Measurements from ENCODE around the gene NUP133. TPM values are rescaled to one million over a fixed set of nuclear protein-coding genes. Genes with fewer than 3 reads are reported as not detected.
A peak's percentile ranks its signal among the peaks of the same experiment; 100 is the strongest.
"Not testable (repeated sequence)": the region's sequence is repeated elsewhere in the genome, so short reads cannot be mapped to it uniquely, and the experiment has no call there.

Gene NUP133
- total RNA-seq, 2 experiments from 2014 or later, result 53.9 to 57.2 TPM

DNA sequence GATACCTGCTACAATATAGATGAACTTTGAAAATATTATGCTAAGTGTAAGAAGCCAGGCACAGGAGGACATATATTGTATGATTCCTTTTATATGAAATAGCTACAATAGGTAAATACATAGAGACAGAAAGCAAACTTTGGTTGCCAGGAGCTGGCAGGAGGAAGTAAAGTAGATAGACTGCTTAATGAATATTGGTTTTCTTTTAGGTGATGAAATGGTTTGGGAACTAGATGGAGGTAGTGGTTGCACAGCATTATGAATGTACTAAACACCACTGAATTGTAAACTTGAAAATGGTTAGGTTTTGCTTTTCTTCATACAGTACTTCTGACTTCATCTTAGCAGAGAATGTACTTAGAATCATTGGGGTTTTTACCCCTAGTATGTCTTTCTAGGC, 28.8 kb upstream of the NUP133 start:
- intact Hi-C loops (cut with micrococcal nuclease), result no loop called here
- CTCF ChIA-PET, result interaction anchor here (1.1 kb wide), 1 partner anchor 29 kb away, joined by 6 read pairs; the partner anchor contains the start of gene NUP133
- peaks cover 37% of the 10 kb centered on the region for H3K36me3 Mint-ChIP-seq (ENCODE audit: low read depth)

GRCh38 chr1:229535230-229535629, 27.1 kb upstream of the NUP133 start:
- Mint-ChIP-seq H3K4me3 (no peak overlapping the region), H3K27me3 (ENCODE audit: low read depth) (no peaks in the 10 kb centered on the region), H3K36me3 (ENCODE audit: low read depth) (peaks cover 31% of the 10 kb centered on the region), H3K4me1 (ENCODE audit: low read depth) (no peaks in the 10 kb centered on the region), H3K27ac (no peak overlapping the region), H3K9me3 (no peaks in the 10 kb centered on the region)
- CTCF ChIA-PET, result interaction anchor here (0.6 to 1.1 kb wide), 2 partner anchors 8 to 684 kb away, joined by 3 read pairs; no protein-coding TSS in a partner anchor
- intact Hi-C loops (cut with micrococcal nuclease), result no loop called here
- DNase-seq, result no peak

More for the DNA sequence above, 28.8 kb upstream of the NUP133 start:
- no peak for DNase-seq
- Mint-ChIP-seq H3K4me1 (ENCODE audit: low read depth) (peaks cover 1% of the 10 kb centered on the region), H3K4me3 (no peak overlapping the region), H3K9me3 (no peaks in the 10 kb centered on the region), H3K27ac (no peak overlapping the region), H3K27me3 (ENCODE audit: low read depth) (no peaks in the 10 kb centered on the region)

DNA sequence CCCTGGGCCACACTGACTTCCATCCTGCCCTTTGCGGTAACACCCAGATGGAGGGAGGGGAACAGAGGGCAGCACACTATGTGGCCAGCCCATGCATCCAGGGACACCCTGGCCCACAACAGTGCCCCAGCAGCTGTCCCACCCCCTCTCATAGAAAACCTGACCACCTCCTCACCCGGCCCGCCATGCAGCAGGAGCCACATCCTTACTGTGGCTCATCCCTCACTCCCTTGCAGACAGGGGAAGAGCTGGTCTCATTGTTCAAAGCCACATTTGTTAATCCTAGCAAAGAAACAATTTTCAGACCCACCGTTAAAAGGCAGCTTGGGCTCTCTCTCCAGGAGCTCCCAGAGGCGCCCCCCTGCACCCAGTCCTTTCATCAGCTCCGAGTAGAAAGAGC, 23.2 kb upstream of the NUP133 start:
- no peak overlapping the region for H3K4me3 Mint-ChIP-seq
- H3K27me3 Mint-ChIP-seq (ENCODE audit: low read depth), result no peaks in the 10 kb centered on the region
- H3K36me3 Mint-ChIP-seq (ENCODE audit: low read depth), result peaks cover 21% of the 10 kb centered on the region

DNA sequence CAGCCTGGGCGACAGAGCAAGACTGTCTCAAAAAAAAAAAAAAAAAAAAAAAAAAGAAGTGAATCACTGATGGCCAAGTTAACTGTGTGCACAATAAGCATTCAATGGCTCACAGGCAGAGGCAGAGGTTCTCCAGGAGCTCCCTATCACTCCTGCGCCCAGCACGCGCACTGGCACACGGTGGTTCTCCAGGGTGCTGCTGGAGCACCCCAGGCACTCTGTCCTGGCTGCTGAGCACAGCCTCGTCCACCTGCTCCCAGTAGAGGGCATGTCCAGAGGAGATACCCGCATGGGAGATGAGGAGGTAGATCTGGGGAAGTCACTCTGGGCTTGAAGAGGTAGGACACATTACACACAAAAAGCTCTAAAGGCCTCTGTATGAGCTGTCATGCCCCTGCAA, 21.5 kb upstream of the NUP133 start:
- intact Hi-C loops (cut with micrococcal nuclease), result no loop called here
- Mint-ChIP-seq H3K27ac (no peak overlapping the region), H3K9me3 (no peaks in the 10 kb centered on the region), H3K4me3 (no peak overlapping the region), H3K4me1 (ENCODE audit: low read depth) (peaks cover 3% of the 10 kb centered on the region), H3K36me3 (ENCODE audit: low read depth) (peaks cover 28% of the 10 kb centered on the region), H3K27me3 (ENCODE audit: low read depth) (no peaks in the 10 kb centered on the region)
- CTCF ChIA-PET, result interaction anchor here (0.6 kb wide), 1 partner anchor 29 kb away, joined by 3 read pairs; no protein-coding TSS in a partner anchor
- DNase-seq, result no peak

More for the DNA sequence above, 23.2 kb upstream of the NUP133 start:
- CTCF ChIA-PET, result interaction anchor here (0.8 to 1.2 kb wide), 2 partner anchors 16 to 28 kb away, joined by 3 to 4 read pairs; partner anchors contain the start of gene ABCB10
- Mint-ChIP-seq H3K9me3 (no peaks in the 10 kb centered on the region), H3K27ac (no peak overlapping the region), H3K4me1 (ENCODE audit: low read depth) (peaks cover 3% of the 10 kb centered on the region)
- intact Hi-C loops (cut with micrococcal nuclease), result no loop called here
- no peak for DNase-seq

GRCh38 chr1:229526695-229527094, 18.6 kb upstream of the NUP133 start:
- CTCF ChIA-PET, result no interaction called here
- DNase-seq, result no peak
- H3K4me1 Mint-ChIP-seq (ENCODE audit: low read depth), result peaks cover 3% of the 10 kb centered on the region
- no peak overlapping the region for H3K4me3 Mint-ChIP-seq
- no peaks in the 10 kb centered on the region for H3K9me3 Mint-ChIP-seq
- H3K36me3 Mint-ChIP-seq (ENCODE audit: low read depth), result peaks cover 22% of the 10 kb centered on the region
- intact Hi-C loops (cut with micrococcal nuclease), result no loop called here
- H3K27me3 Mint-ChIP-seq (ENCODE audit: low read depth), result no peaks in the 10 kb centered on the region
- H3K27ac Mint-ChIP-seq, result no peak overlapping the region

DNA sequence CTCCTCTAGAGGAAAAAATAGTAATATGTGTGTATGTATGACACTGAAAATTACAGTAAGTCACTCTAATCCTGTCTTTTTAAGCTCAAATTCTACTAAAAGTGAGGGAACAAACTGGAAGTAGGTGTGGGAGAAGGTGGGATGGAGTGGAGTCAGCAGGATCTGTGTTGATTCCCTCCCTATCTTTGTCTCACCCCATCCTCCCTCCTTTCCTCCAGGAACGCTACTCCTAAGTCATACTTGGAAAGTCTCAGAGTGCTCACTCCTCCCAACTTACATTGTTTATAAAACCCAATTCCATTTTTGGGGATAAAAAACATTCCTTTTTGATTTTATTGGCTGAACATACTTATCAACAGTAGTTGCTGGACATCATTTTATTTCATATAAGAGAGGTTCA, 14.9 kb upstream of the NUP133 start:
- CTCF ChIA-PET, result no interaction called here
- no peaks in the 10 kb centered on the region for H3K9me3 Mint-ChIP-seq
- intact Hi-C loops (cut with micrococcal nuclease), result no loop called here
- peaks cover 20% of the 10 kb centered on the region for H3K36me3 Mint-ChIP-seq (ENCODE audit: low read depth)
- no peak overlapping the region for H3K27ac Mint-ChIP-seq
- no peak for DNase-seq
- no peaks in the 10 kb centered on the region for H3K27me3 Mint-ChIP-seq (ENCODE audit: low read depth)
- peaks cover 3% of the 10 kb centered on the region for H3K4me1 Mint-ChIP-seq (ENCODE audit: low read depth)
- H3K4me3 Mint-ChIP-seq, result no peak overlapping the region

GRCh38 chr1:229514578-229515275, 6.6 kb upstream of the NUP133 start:
- CTCF ChIA-PET, result interaction anchor here (0.6 to 2.1 kb wide), 7 partner anchors 16 to 858 kb away, joined by 3 to 9 read pairs (median 3); no protein-coding TSS in a partner anchor
- Mint-ChIP-seq H3K27me3 (ENCODE audit: low read depth) (no peaks in the 10 kb centered on the region), H3K27ac (no peak overlapping the region), H3K9me3 (no peaks in the 10 kb centered on the region), H3K36me3 (ENCODE audit: low read depth) (peaks cover 2% of the 10 kb centered on the region), H3K4me3 (no peak overlapping the region), H3K4me1 (ENCODE audit: low read depth) (peaks cover 8% of the 10 kb centered on the region)
- peak; percentile 75 for DNase-seq
- intact Hi-C loops (cut with micrococcal nuclease), result loop anchor here (1.0 to 10.0 kb wide), 2 partner anchors 256 to 850 kb away; no protein-coding TSS in a partner anchor

DNA sequence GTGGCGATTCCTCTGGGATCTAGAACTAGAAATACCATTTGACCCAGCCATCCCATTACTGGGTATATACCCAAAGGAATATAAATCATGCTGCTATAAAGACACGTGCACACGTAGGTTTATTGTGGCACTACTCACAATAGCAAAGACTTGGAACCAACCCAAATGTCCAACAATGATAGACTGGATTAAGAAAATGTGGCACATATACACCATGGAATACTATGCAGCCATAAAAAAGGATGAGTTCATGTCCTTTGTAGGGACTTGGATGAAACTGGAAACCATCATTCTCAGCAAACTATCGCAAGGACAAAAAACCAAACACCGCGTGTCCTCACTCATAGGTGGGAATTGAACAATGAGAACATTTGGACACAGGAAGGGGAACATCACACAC, 3.5 kb upstream of the NUP133 start:
- H3K36me3 Mint-ChIP-seq (ENCODE audit: low read depth); DNase-seq; H3K4me3 Mint-ChIP-seq; H3K9me3 Mint-ChIP-seq; H3K27ac Mint-ChIP-seq; H3K27me3 Mint-ChIP-seq (ENCODE audit: low read depth); CTCF ChIA-PET: not testable (repeated sequence)
- intact Hi-C loops (cut with micrococcal nuclease), result loop anchor here (10.0 kb wide), 1 partner anchor 847 kb away; no protein-coding TSS in a partner anchor
- H3K4me1 Mint-ChIP-seq (ENCODE audit: low read depth), result peaks cover 21% of the 10 kb centered on the region

- intact Hi-C loops (cut with micrococcal nuclease), result loop anchor here (10.0 kb wide), 1 partner anchor 846 kb away; no protein-coding TSS in a partner anchor
- H3K9me3 Mint-ChIP-seq; CTCF ChIA-PET; H3K27ac Mint-ChIP-seq; H3K4me3 Mint-ChIP-seq; H3K27me3 Mint-ChIP-seq (ENCODE audit: low read depth); DNase-seq; H3K36me3 Mint-ChIP-seq (ENCODE audit: low read depth): not testable (repeated sequence)
- H3K4me1 Mint-ChIP-seq (ENCODE audit: low read depth), result peaks cover 25% of the 10 kb centered on the region
Measured at GRCh38 chr1:229511201-229511600, 3.1 kb upstream of the NUP133 start.

DNA sequence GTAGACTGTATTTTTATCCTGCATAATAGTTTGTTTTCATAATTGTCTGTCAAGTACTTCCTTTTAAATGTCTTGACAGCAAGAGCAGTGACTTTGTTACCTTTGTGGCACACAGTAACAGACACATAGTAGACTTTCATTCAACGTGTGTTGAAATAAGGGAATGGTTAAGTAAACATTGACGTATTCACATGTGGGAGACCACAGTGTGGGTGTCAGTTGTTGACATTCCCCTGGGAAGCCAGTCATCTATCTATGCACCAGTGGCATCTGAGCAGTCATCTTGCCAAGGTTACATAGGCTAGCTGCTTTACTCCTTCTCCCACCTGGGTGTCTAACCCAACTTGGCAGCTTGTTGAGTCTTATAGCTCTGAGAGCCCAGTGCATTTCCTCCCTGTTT, 1.4 kb upstream of the NUP133 start:
- CTCF ChIA-PET, result no interaction called here

DNA sequence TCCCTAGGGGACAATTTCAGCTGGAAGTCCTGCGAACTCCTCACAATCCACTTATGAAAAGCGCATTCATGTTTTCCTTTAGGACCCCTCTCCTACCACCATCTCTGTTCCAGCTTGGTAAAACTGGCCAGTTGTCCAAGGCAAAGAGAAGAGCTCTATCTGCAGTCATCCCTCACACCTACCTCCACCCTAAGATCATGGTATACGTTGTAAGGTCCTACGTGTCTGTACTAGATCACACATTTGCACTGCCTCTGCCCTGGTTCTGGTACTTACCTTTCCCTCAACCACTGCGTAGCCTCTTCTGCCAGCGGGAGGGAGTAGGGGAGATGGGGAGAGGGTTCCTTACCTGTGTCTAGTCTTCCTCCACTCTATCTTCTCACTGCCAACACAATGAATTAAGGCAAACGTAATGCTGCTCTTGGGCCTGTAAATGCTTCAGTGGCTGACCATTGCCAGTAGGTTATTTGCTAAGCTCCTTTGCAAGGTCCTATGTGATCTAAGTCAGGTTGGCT, 739 bp upstream of the NUP133 start:
- CTCF ChIA-PET, result interaction anchor here (1.0 to 1.7 kb wide), 7 partner anchors 27 to 844 kb away, joined by 3 to 7 read pairs (median 4); partner anchors contain the start of genes ABCB10 and CCSAP
- Mint-ChIP-seq H3K27me3 (ENCODE audit: low read depth) (no peaks in the 10 kb centered on the region), H3K36me3 (ENCODE audit: low read depth) (peaks cover 12% of the 10 kb centered on the region), H3K4me1 (ENCODE audit: low read depth) (peaks cover 25% of the 10 kb centered on the region), H3K9me3 (no peaks in the 10 kb centered on the region), H3K4me3 (peak overlapping the region; percentile 91), H3K27ac (peak overlapping the region; percentile 91)
- DNase-seq, result no peak
- intact Hi-C loops (cut with micrococcal nuclease), result loop anchor here (1.0 to 10.0 kb wide), 6 partner anchors 50 to 806 kb away; partner anchors contain the start of genes CCSAP, RAB4A, TAF5L and URB2

More for the DNA sequence above, 1.4 kb upstream of the NUP133 start:
- H3K4me3 Mint-ChIP-seq, result peak overlapping the region; percentile 91
- no peaks in the 10 kb centered on the region for H3K9me3 Mint-ChIP-seq
- no peak overlapping the region for H3K27ac Mint-ChIP-seq
- no peaks in the 10 kb centered on the region for H3K27me3 Mint-ChIP-seq (ENCODE audit: low read depth)
- peaks cover 9% of the 10 kb centered on the region for H3K36me3 Mint-ChIP-seq (ENCODE audit: low read depth)
- no peak for DNase-seq
- intact Hi-C loops (cut with micrococcal nuclease), result loop anchor here (5.0 to 10.0 kb wide), 2 partner anchors 237 to 805 kb away; partner anchors contain the start of gene RAB4A
- H3K4me1 Mint-ChIP-seq (ENCODE audit: low read depth), result peaks cover 28% of the 10 kb centered on the region

GRCh38 chr1:229507502-229507901, 639 bp downstream of the NUP133 start:
- peak overlapping the region; percentile 91 for H3K4me3 Mint-ChIP-seq
- DNase-seq, result no peak
- intact Hi-C loops (cut with micrococcal nuclease), result loop anchor here (5.0 to 10.0 kb wide), 2 partner anchors 235 to 807 kb away; partner anchors contain the start of gene RAB4A
- H3K4me1 Mint-ChIP-seq (ENCODE audit: low read depth), result peaks cover 25% of the 10 kb centered on the region
- H3K9me3 Mint-ChIP-seq, result no peaks in the 10 kb centered on the region
- peak overlapping the region; percentile 91 for H3K27ac Mint-ChIP-seq
- CTCF ChIA-PET, result interaction anchor here (1.3 to 1.7 kb wide), 2 partner anchors 29 to 843 kb away, joined by 5 to 6 read pairs; no protein-coding TSS in a partner anchor
- H3K36me3 Mint-ChIP-seq (ENCODE audit: low read depth), result peaks cover 13% of the 10 kb centered on the region
- H3K27me3 Mint-ChIP-seq (ENCODE audit: low read depth), result no peaks in the 10 kb centered on the region
